ENCODE data around the gene CD38. TPM values are rescaled to one million over a fixed set of nuclear protein-coding genes. Genes with fewer than 3 reads are reported as not detected.
"Not testable (repeated sequence)": the region's sequence is repeated elsewhere in the genome, so short reads cannot be mapped to it uniquely, and the experiment has no call there.

Gene CD38
- total RNA-seq, 1 experiment from 2014 or later = not detected

GRCh38 chr4:15837591-15837990, 59.5 kb downstream of the CD38 start (continued):
- TF ChIP-seq CBX3 (IDR thresholded peaks at IDR 0.05; ENCODE audit: low read depth) = no peak
- no peak for TF ChIP-seq ELF1 (IDR thresholded peaks at IDR 0.05; ENCODE audit: borderline replicate concordance, low read depth)
- TF ChIP-seq ZFX (IDR thresholded peaks at IDR 0.05) = no peak
- no peak for TF ChIP-seq SRF (IDR thresholded peaks at IDR 0.05; ENCODE audit: low read depth)

- RAD21 ChIA-PET (ENCODE audit: low non-redundant PET in 1 of 2, low total read pairs in 2 of 2, uncharacterized antibody in 2 of 2, unreplicated experiment in 2 of 2); H3K79me2 ChIP-seq (ENCODE audit: insufficient read depth, low read length); H3K27me3 ChIP-seq (ENCODE audit: insufficient read depth, low read length); H3K9ac ChIP-seq (ENCODE audit: low read length); H3K4me3 ChIP-seq (replicated peaks in 1 of 2; ENCODE audit: low read depth in 1 of 2, low read length in 2 of 2); BruUV-seq (replicated peaks); H3K4me1 ChIP-seq (ENCODE audit: control insufficient read depth in 1 of 2, insufficient read depth in 2 of 2, low read length in 2 of 2); DNase-seq (ENCODE audit: low read depth, low spot score); H3K27ac ChIP-seq (ENCODE audit: low read depth, low read length); H2AFZ ChIP-seq (ENCODE audit: low read depth, low read length, poor library complexity, severe bottlenecking); POLR2A ChIA-PET; H4K20me1 ChIP-seq (ENCODE audit: insufficient read depth); H3K9me3 ChIP-seq (ENCODE audit: control insufficient read depth in 1 of 2, insufficient read depth in 1 of 2, low read depth in 1 of 2, low read length in 2 of 2); CTCF ChIA-PET; H3K9me2 ChIP-seq (ENCODE audit: insufficient read depth); ATAC-seq; H3K4me2 ChIP-seq (ENCODE audit: low read length); intact Hi-C loops (cut with micrococcal nuclease); H3K36me3 ChIP-seq (ENCODE audit: control insufficient read depth in 1 of 2, insufficient read depth in 2 of 2, low read length in 2 of 2): not testable (repeated sequence)
Observed at GRCh38 chr4:15841194-15841730, 63.1 kb downstream of the CD38 start.

- Histone ChIP-seq H3K4me3 (replicated peaks in 1 of 2; ENCODE audit: low read depth in 1 of 2, low read length in 2 of 2) (no peak overlapping the region), H3K9me3 (ENCODE audit: control insufficient read depth in 1 of 2, insufficient read depth in 1 of 2, low read depth in 1 of 2, low read length in 2 of 2) (no peaks in the 10 kb centered on the region), H2AFZ (ENCODE audit: low read depth, low read length, poor library complexity, severe bottlenecking) (peak overlapping the region; percentile 13), H3K4me1 (ENCODE audit: control insufficient read depth in 1 of 2, insufficient read depth in 2 of 2, low read length in 2 of 2) (peaks cover 0 to 8% of the 10 kb centered on the region in 2 experiments; a peak in 1 of 4 replicates), H3K9me2 (ENCODE audit: insufficient read depth) (no peaks in the 10 kb centered on the region), H3K79me2 (ENCODE audit: insufficient read depth, low read length) (no peaks in the 10 kb centered on the region), H3K27ac (ENCODE audit: low read depth, low read length) (no peak overlapping the region), H3K27me3 (ENCODE audit: insufficient read depth, low read length) (no peaks in the 10 kb centered on the region), H3K36me3 (ENCODE audit: control insufficient read depth in 1 of 2, insufficient read depth in 2 of 2, low read length in 2 of 2) (no peaks in the 10 kb centered on the region), H4K20me1 (ENCODE audit: insufficient read depth) (no peaks in the 10 kb centered on the region), H3K4me2 (ENCODE audit: low read length) (peak overlapping the region; percentile 1; the same call in 1 of the 2 replicates), H3K9ac (ENCODE audit: low read length) (no peak overlapping the region)
- ChIA-PET RAD21 (ENCODE audit: low non-redundant PET in 1 of 2, low total read pairs in 2 of 2, uncharacterized antibody in 2 of 2, unreplicated experiment in 2 of 2) (interaction anchor here (0.6 to 1.5 kb wide), 4 partner anchors 42 to 121 kb away, joined by 3 to 8 read pairs (median 4); no protein-coding TSS in a partner anchor), POLR2A (no interaction called here), CTCF (interaction anchor here (1.2 to 2.7 kb wide), 4 partner anchors 22 to 108 kb away, joined by 4 to 12 read pairs (median 10); no protein-coding TSS in a partner anchor)
- DNase-seq (ENCODE audit: low read depth, low spot score) (no peak), ATAC-seq (no peak)
- intact Hi-C loops (cut with micrococcal nuclease) = no loop called here
- no TSS peak for BruUV-seq (replicated peaks)
- TF ChIP-seq ZFX (IDR thresholded peaks at IDR 0.05) = no peak
- TF ChIP-seq EZH2 (IDR thresholded peaks at IDR 0.05) = no peak
- no peak for TF ChIP-seq REST (IDR thresholded peaks at IDR 0.05; ENCODE audit: low read depth)
- no peak for TF ChIP-seq ELF1 (IDR thresholded peaks at IDR 0.05; ENCODE audit: borderline replicate concordance, low read depth)
- no peak for TF ChIP-seq TCF7L2 (IDR thresholded peaks at IDR 0.05; ENCODE audit: borderline replicate concordance, extremely low read depth, insufficient read depth, insufficient read length)
- no peak for TF ChIP-seq JUND (IDR thresholded peaks at IDR 0.05)
- TF ChIP-seq CEBPB (IDR thresholded peaks at IDR 0.05; ENCODE audit: low read depth) = no peak
- no peak for TF ChIP-seq YY1 (IDR thresholded peaks at IDR 0.05; ENCODE audit: extremely low read depth, insufficient replicate concordance, low read depth, low read length)
- no peak for TF ChIP-seq SP1 (IDR thresholded peaks at IDR 0.05; ENCODE audit: low read depth)
- no peak for TF ChIP-seq POLR2AphosphoS5 (IDR thresholded peaks at IDR 0.05; ENCODE audit: low read depth, low read length)
- no peak for TF ChIP-seq RAD21 (IDR thresholded peaks at IDR 0.05; ENCODE audit: low read depth)
- TF ChIP-seq FOSL1 (IDR thresholded peaks at IDR 0.05; ENCODE audit: low read depth) = no peak
Observed at GRCh38 chr4:15847746-15848145, 69.6 kb downstream of the CD38 start.

Measured in HCT116 (cell line).